Dedifferentiated amniotic fluid mesenchymal stem cell (primary cell): Measurements from ENCODE around the gene TSPAN10.

ENCODE experiments used
- DNase-seq: peaks from one replicate; pipeline ENCODE4 v3.0.0-alpha.2; 2016; ENCODE audit errors: extremely low spot score

Gene TSPAN10

GRCh38 chr17:81635431-81635830 is 1.6 kb upstream of the TSPAN10 start:
- no peak for DNase-seq

GRCh38 chr17:81635973-81636504 is 957 bp upstream of the TSPAN10 start:
- peak; percentile 44 for DNase-seq

GRCh38 chr17:81638683-81639082 is 1.7 kb downstream of the TSPAN10 start:
- DNase-seq, result no peak

- DNase-seq, result no peak
Observed at GRCh38 chr17:81640011-81640410, 3.0 kb downstream of the TSPAN10 start.

- peak; percentile 31 for DNase-seq
Observed at GRCh38 chr17:81641825-81642489, 5.0 kb downstream of the TSPAN10 start.

GRCh38 chr17:81644496-81644895 is 7.5 kb downstream of the TSPAN10 start:
- no peak for DNase-seq

GRCh38 chr17:81644976-81645952 is 8.3 kb downstream of the TSPAN10 start:
- no peak for DNase-seq

GRCh38 chr17:81646869-81647600 is 10.0 kb downstream of the TSPAN10 start:
- DNase-seq, result no peak

- DNase-seq, result no peak
Observed at GRCh38 chr17:81647640-81648012, 10.6 kb downstream of the TSPAN10 start.

GRCh38 chr17:81648013-81648706 is 11.2 kb downstream of the TSPAN10 start:
- no peak for DNase-seq

GRCh38 chr17:81648707-81649085 is 11.7 kb downstream of the TSPAN10 start:
- no peak for DNase-seq

- no peak for DNase-seq
Observed at GRCh38 chr17:81650951-81651350, 14.0 kb downstream of the TSPAN10 start.

- DNase-seq, result peak; percentile 16
Observed at GRCh38 chr17:81651692-81652091, 14.7 kb downstream of the TSPAN10 start.

GRCh38 chr17:81652906-81653771 is 16.1 kb downstream of the TSPAN10 start:
- DNase-seq, result no peak

GRCh38 chr17:81655378-81656117 is 18.6 kb downstream of the TSPAN10 start:
- no peak for DNase-seq

GRCh38 chr17:81656118-81656743 is 19.2 kb downstream of the TSPAN10 start, which contains the start of gene PDE6G:
PDE6G (minus strand) TSS chr17:81656542; CDS start chr17:81653305, 3,237 bp downstream.
- DNase-seq, result no peak

GRCh38 chr17:81656835-81657234 is 19.8 kb downstream of the TSPAN10 start:
- no peak for DNase-seq

GRCh38 chr17:81659038-81659437 is 22.0 kb downstream of the TSPAN10 start:
- no peak for DNase-seq

GRCh38 chr17:81660441-81660840 is 23.4 kb downstream of the TSPAN10 start:
- DNase-seq, result no peak
